ENCODE results near the gene ACADSB.

The ACADSB gene

DNA sequence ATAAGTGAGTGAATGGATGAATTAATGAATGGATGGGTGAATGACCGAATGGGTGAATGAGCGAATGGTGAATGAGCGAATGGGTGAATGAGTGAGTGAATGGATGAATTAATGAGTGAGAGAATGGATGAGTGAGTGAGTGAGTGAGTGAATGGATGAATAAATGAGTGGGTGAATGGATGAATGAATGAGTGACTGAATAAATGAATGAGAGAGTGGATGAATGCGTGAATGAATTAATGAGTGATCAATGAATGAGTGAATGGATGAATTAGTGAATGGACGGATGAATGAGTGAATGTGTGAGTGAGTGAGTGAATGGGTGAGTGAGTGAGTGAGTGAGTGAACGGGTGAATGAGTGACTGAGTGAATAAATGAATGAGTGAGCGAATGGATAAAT, 77.5 kb downstream of the ACADSB start:
- no peak overlapping the region for H3K4me3 ChIP-seq
- DNase-seq, result no peak
- TF ChIP-seq, protein P1, sequence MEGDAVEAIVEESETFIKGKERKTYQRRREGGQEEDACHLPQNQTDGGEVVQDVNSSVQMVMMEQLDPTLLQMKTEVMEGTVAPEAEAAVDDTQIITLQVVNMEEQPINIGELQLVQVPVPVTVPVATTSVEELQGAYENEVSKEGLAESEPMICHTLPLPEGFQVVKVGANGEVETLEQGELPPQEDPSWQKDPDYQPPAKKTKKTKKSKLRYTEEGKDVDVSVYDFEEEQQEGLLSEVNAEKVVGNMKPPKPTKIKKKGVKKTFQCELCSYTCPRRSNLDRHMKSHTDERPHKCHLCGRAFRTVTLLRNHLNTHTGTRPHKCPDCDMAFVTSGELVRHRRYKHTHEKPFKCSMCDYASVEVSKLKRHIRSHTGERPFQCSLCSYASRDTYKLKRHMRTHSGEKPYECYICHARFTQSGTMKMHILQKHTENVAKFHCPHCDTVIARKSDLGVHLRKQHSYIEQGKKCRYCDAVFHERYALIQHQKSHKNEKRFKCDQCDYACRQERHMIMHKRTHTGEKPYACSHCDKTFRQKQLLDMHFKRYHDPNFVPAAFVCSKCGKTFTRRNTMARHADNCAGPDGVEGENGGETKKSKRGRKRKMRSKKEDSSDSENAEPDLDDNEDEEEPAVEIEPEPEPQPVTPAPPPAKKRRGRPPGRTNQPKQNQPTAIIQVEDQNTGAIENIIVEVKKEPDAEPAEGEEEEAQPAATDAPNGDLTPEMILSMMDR (IDR thresholded peaks at IDR 0.05), result no peak
- H3K36me3 ChIP-seq, result no peaks in the 10 kb centered on the region
- H3K27ac ChIP-seq, result no peak overlapping the region
- H3K27me3 ChIP-seq, result peaks cover 0 to 12% of the 10 kb centered on the region in 2 donors
- intact Hi-C loops (cut with DNase I; ENCODE audit: low total_unique reads), result no loop called here
- H3K4me1 ChIP-seq, result no peaks in the 10 kb centered on the region
- no peaks in the 10 kb centered on the region for H3K9me3 ChIP-seq

DNA sequence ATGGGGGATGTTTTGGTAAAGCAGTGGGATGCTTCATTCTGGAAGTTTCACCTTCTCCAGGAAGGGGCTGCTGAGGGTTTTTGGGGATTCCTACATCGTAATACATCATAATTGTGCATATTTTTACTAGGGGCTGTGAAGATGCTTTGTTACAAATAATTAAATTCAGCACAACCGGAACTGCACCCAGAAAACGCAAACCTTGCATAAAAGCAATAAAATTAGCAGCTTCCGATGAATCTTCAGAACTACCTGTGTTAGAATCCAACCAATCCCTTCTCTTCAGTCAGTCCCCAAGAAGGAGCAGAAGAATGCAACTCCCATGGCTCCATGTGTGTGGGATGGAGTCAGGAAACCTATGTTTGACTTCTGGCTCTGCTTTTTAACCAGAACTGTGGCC, 78.5 kb downstream of the ACADSB start:
- Histone ChIP-seq H3K9me3 (no peaks in the 10 kb centered on the region), H3K27ac (no peak overlapping the region), H3K4me3 (no peak overlapping the region), H3K27me3 (peaks cover 0 to 12% of the 10 kb centered on the region in 2 donors), H3K36me3 (no peaks in the 10 kb centered on the region), H3K4me1 (no peaks in the 10 kb centered on the region)
- TF ChIP-seq, protein P1 (IDR thresholded peaks at IDR 0.05), result no peak
- intact Hi-C loops (cut with DNase I; ENCODE audit: low total_unique reads), result no loop called here
- DNase-seq, result no peak

DNA sequence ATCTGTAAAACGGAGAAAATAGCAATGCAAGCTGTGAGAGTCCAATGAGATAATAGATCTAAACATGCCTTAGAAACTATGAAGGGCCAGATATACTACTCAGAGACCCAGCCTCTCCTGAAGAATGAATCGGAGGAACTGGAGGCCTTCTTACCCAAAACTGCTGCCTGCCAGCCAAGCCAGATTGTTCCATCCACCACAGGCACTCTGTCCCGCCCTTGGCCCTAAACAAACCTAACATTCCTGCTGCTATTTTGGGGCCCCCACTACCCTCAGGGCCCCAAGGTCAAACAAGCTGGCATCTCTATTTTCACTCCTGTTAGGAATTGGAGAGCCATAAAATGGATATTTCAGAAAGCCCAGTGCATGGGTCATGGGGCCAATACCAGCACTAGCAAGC, 79.0 kb downstream of the ACADSB start:
- H3K9me3 ChIP-seq, result no peaks in the 10 kb centered on the region
- H3K27me3 ChIP-seq, result peaks cover 0 to 9% of the 10 kb centered on the region in 2 donors
- no peak overlapping the region for H3K27ac ChIP-seq
- H3K4me3 ChIP-seq, result no peak overlapping the region
- intact Hi-C loops (cut with DNase I; ENCODE audit: low total_unique reads), result no loop called here
- DNase-seq, result no peak
- no peaks in the 10 kb centered on the region for H3K4me1 ChIP-seq
- TF ChIP-seq, protein P1 (IDR thresholded peaks at IDR 0.05), result no peak
- no peaks in the 10 kb centered on the region for H3K36me3 ChIP-seq

DNA sequence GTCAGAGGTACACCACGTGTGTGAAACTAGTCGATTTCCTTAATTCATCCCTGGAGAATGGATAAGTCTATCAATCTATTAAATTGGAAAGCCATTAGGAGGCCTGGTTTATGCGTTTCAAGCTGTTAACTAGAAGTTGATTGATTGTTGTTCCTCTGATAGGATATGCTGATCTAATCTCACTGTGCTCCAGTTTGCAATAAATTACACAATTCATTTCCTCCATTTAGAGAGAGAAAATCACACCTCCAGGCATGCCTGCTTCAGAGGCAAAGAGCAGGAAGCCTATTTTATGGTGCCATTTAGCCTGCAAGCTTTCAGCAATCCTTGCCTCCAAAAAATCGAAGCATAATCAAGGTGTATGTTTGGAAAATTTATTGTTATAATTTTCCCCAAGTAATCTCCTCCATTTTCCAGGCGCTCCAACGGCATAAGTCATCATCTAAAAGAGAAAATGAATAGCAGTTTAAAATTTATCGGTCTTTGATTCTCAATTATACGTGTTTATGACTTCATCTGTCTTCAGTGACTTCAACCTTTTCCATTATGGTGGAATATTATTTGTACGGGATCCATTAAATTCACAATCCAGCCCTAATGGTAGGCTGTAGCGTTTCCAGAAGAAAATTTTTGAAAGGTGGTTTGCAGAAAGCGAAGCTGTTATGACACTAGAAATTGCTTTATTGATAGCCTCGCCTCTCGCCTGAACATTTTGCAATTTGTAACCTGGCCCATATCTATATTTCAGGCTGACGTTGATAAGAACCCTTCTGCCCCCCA, 84.0 kb downstream of the ACADSB start:
- intact Hi-C loops (cut with DNase I; ENCODE audit: low total_unique reads), result no loop called here
- peaks cover 0 to 21% of the 10 kb centered on the region in 2 donors for H3K27me3 ChIP-seq

DNA sequence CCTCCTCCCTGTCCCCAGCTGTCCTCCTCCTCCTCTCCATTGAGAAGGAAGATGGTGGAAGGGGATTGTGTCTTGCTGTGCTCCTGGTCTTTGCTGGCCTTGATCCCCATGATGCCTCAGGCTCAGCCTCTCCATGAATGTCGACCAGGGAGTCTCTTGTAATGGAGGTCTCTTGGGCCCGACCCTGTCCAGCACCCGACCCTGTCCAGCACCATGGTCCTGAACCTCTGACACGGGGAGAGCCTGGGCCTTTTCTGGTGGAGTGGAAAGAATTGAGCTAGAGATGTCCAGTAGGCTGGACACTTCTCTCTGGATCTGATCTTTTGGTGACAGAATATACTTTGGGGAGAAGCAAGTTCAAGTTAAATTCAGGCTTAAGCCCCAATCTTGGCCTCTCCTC, 84.7 kb downstream of the ACADSB start:
- no peak for DNase-seq
- H3K27ac ChIP-seq, result no peak overlapping the region
- H3K4me1 ChIP-seq, result no peaks in the 10 kb centered on the region
- peaks cover 0 to 26% of the 10 kb centered on the region in 2 donors for H3K27me3 ChIP-seq
- TF ChIP-seq, protein P1 (IDR thresholded peaks at IDR 0.05), result no peak
- no peak overlapping the region for H3K4me3 ChIP-seq
- H3K9me3 ChIP-seq, result no peaks in the 10 kb centered on the region
- H3K36me3 ChIP-seq, result no peaks in the 10 kb centered on the region
- intact Hi-C loops (cut with DNase I; ENCODE audit: low total_unique reads), result no loop called here

More for the DNA sequence above, 84.0 kb downstream of the ACADSB start:
- no peaks in the 10 kb centered on the region for H3K36me3 ChIP-seq
- H3K27ac ChIP-seq, result no peak overlapping the region
- no peak overlapping the region for H3K4me3 ChIP-seq
- TF ChIP-seq, protein P1 (IDR thresholded peaks at IDR 0.05), result no peak
- no peaks in the 10 kb centered on the region for H3K4me1 ChIP-seq
- DNase-seq, result no peak
- H3K9me3 ChIP-seq, result no peaks in the 10 kb centered on the region

Data from tibial artery (tissue), 4 donors.